Measurements from ENCODE around the gene RNF227. TPM values are rescaled to one million over a fixed set of nuclear protein-coding genes. Genes with fewer than 3 reads are reported as not detected.

The RNF227 gene
- total and polyA plus RNA-seq, 11 donors = 0.51 to 4.9 (median 0.88) TPM

- peak in 1 of 5 donors; percentile 23 for DNase-seq
Observed at GRCh38 chr17:7881276-7882054, 34.6 kb downstream of the RNF227 start.

GRCh38 chr17:7880076-7880868 is 35.8 kb downstream of the RNF227 start:
- no peaks in the 10 kb centered on the region for H3K9me3 ChIP-seq
- H3K27ac ChIP-seq = peak overlapping the region in 1 of 12 donors; percentile 44
- no peak overlapping the region for H3K4me3 ChIP-seq
- ATAC-seq (no peak), DNase-seq (no peak)
- 71 to 80% (median 77%) methylated on average over 3 of the region's 3 CpGs for WGBS, 4 donors
- intact Hi-C loops (cut with DNase I) = no loop called here
- peaks cover 0 to 50% (median 0%) of the 10 kb centered on the region in 12 donors for H3K4me1 ChIP-seq
- TF ChIP-seq POLR2A (IDR thresholded peaks at IDR 0.05) (no peak), CTCF (IDR thresholded peaks at IDR 0.05) (no peak)
- H3K36me3 ChIP-seq = peaks cover 0 to 56% (median 6%) of the 10 kb centered on the region in 9 donors
- no peaks in the 10 kb centered on the region for H3K27me3 ChIP-seq

More at GRCh38 chr17:7881276-7882054, 34.6 kb downstream of the RNF227 start:
- peak overlapping the region in 2 of 12 donors; percentile 14 to 20 for H3K27ac ChIP-seq
- H3K27me3 ChIP-seq = no peaks in the 10 kb centered on the region
- intact Hi-C loops (cut with DNase I) = no loop called here
- TF ChIP-seq CTCF (IDR thresholded peaks at IDR 0.05) (no peak), POLR2A (IDR thresholded peaks at IDR 0.05) (no peak)
- H3K9me3 ChIP-seq = no peaks in the 10 kb centered on the region
- H3K36me3 ChIP-seq = peaks cover 0 to 46% (median 5%) of the 10 kb centered on the region in 9 donors
- no peak overlapping the region for H3K4me3 ChIP-seq
- peaks cover 0 to 56% (median 10%) of the 10 kb centered on the region in 12 donors for H3K4me1 ChIP-seq
- no peak for ATAC-seq
- 46 to 52% (median 51%) methylated on average over 7 of the region's 7 CpGs for WGBS, 4 donors

- H3K4me3 ChIP-seq = no peak overlapping the region
- WGBS, 4 donors = 88 to 97% (median 95%) methylated on average over 7 of the region's 7 CpGs
- ATAC-seq (no peak), DNase-seq (no peak)
- H3K9me3 ChIP-seq = no peaks in the 10 kb centered on the region
- intact Hi-C loops (cut with DNase I) = no loop called here
- TF ChIP-seq POLR2A (IDR thresholded peaks at IDR 0.05) (no peak), CTCF (IDR thresholded peaks at IDR 0.05) (no peak)
- H3K27ac ChIP-seq = no peak overlapping the region
- H3K27me3 ChIP-seq = no peaks in the 10 kb centered on the region
- peaks cover 0 to 59% (median 8%) of the 10 kb centered on the region in 9 donors for H3K36me3 ChIP-seq
- peaks cover 0 to 43% (median 0%) of the 10 kb centered on the region in 12 donors for H3K4me1 ChIP-seq
Observed at GRCh38 chr17:7878234-7878633, 37.9 kb downstream of the RNF227 start.

- WGBS, 4 donors = 70 to 76% (median 73%) methylated on average over 2 of the region's 2 CpGs
- TF ChIP-seq CTCF (IDR thresholded peaks at IDR 0.05) (no peak), POLR2A (IDR thresholded peaks at IDR 0.05) (no peak)
- Histone ChIP-seq H3K9me3 (no peaks in the 10 kb centered on the region), H3K27me3 (no peaks in the 10 kb centered on the region), H3K36me3 (peaks cover 0 to 49% (median 8%) of the 10 kb centered on the region in 9 donors), H3K4me3 (no peak overlapping the region), H3K4me1 (peaks cover 0 to 20% (median 0%) of the 10 kb centered on the region in 12 donors), H3K27ac (no peak overlapping the region)
- intact Hi-C loops (cut with DNase I) = no loop called here
- DNase-seq (no peak), ATAC-seq (no peak)
Observed at GRCh38 chr17:7875804-7876370, 40.2 kb downstream of the RNF227 start.

Measured in heart left ventricle (tissue), 16 donors.